Measurements from ENCODE around the gene VEGFC.

GRCh38 chr4:176758731-176759130, 34.0 kb downstream of the VEGFC start:
- no peak for TF ChIP-seq CTCF (IDR thresholded peaks at IDR 0.05 in 2 of 3, conservative IDR thresholded peaks at IDR 0.05 in 1 of 3; ENCODE audit: control insufficient read depth in 2 of 3, extremely low read depth in 1 of 3, insufficient read depth in 1 of 3, low read depth in 3 of 3, low read length in 3 of 3)
- no peak for TF ChIP-seq EP300 (IDR thresholded peaks at IDR 0.05; ENCODE audit: borderline replicate concordance in 1 of 2, control insufficient read depth in 1 of 2, low read depth in 2 of 2, low read length in 2 of 2)
- no peak for TF ChIP-seq HCFC1 (IDR thresholded peaks at IDR 0.05; ENCODE audit: low read length)
- no peak for TF ChIP-seq ZNF274 (IDR thresholded peaks at IDR 0.05; ENCODE audit: insufficient read depth, insufficient read length)
- TF ChIP-seq POLR2AphosphoS2 (IDR thresholded peaks at IDR 0.05; ENCODE audit: low read depth, low read length): no peak
